Activated CD4-positive, alpha-beta T cell treated with anti-CD3 and anti-CD28 coated beads, Interleukin-2, amount 10 ng/mL, durations not matched to agents 24 days and 14 days (primary cell): ENCODE measurements around the gene ABR. TPM values are rescaled to one million over a fixed set of nuclear protein-coding genes. Genes with fewer than 3 reads are reported as not detected.
"Not testable (repeated sequence)": the region's sequence is repeated elsewhere in the genome, so short reads cannot be mapped to it uniquely, and the experiment has no call there.

Experiments used
- DNase-seq: peaks from one replicate; pipeline ENCODE4 v3.0.0; 2022
- H3K27ac Mint-ChIP-seq: one replicate; pipeline ENCODE4 v1.8.0; 2022; ENCODE audit warnings: mild to moderate bottlenecking, mixed read lengths
- H3K27me3 Mint-ChIP-seq: one replicate; pipeline ENCODE4 v1.8.0; 2022; ENCODE audit warnings: mixed read lengths
- H3K36me3 Mint-ChIP-seq: one replicate; pipeline ENCODE4 v1.8.0; 2022; ENCODE audit warnings: low read depth, mild to moderate bottlenecking, mixed read lengths
- H3K4me1 Mint-ChIP-seq: one replicate; pipeline ENCODE4 v1.8.0; 2021; ENCODE audit warnings: mixed read lengths
- H3K4me3 Mint-ChIP-seq: one replicate; pipeline ENCODE4 v1.8.0; 2022; ENCODE audit warnings: mild to moderate bottlenecking, moderate library complexity, mixed read lengths
- H3K9me3 Mint-ChIP-seq: one replicate; pipeline ENCODE4 v1.8.0; 2021; ENCODE audit warnings: mixed read lengths
- intact Hi-C: fragments of 100-400 bp; cut with micrococcal nuclease; formaldehyde crosslinking; loops from one replicate; pipeline ENCODE4 v1.15.1; 2023
- total RNA-seq: library from RNA; stranded (reverse); gene quantifications from 2 replicates; pipeline ENCODE4 v1.2.3, GENCODE V29; 2022

ABR gene
- total RNA-seq, 1 donor from 2014 or later: 58.9 TPM

GRCh38 chr17:1087381-1088241, 92.2 kb downstream of the ABR start:
- Mint-ChIP-seq H3K27ac (no peak overlapping the region), H3K4me1 (no peaks in the 10 kb centered on the region), H3K4me3 (no peak overlapping the region), H3K27me3 (no peaks in the 10 kb centered on the region), H3K9me3 (no peaks in the 10 kb centered on the region), H3K36me3 (peaks cover 28% of the 10 kb centered on the region)
- no peak for DNase-seq
- intact Hi-C loops: no loop called here

GRCh38 chr17:1083451-1084187, 96.2 kb downstream of the ABR start:
- Mint-ChIP-seq H3K27me3 (no peaks in the 10 kb centered on the region), H3K4me1 (no peaks in the 10 kb centered on the region), H3K36me3 (peaks cover 21% of the 10 kb centered on the region), H3K9me3 (no peaks in the 10 kb centered on the region), H3K4me3 (no peak overlapping the region), H3K27ac (no peak overlapping the region)
- intact Hi-C loops: no loop called here
- no peak for DNase-seq

GRCh38 chr17:1082579-1082978, 97.2 kb downstream of the ABR start:
- no peaks in the 10 kb centered on the region for H3K4me1 Mint-ChIP-seq
- H3K36me3 Mint-ChIP-seq: peaks cover 28% of the 10 kb centered on the region
- no peak for DNase-seq
- intact Hi-C loops: no loop called here
- H3K4me3 Mint-ChIP-seq: no peak overlapping the region
- no peaks in the 10 kb centered on the region for H3K9me3 Mint-ChIP-seq
- H3K27ac Mint-ChIP-seq: no peak overlapping the region
- no peaks in the 10 kb centered on the region for H3K27me3 Mint-ChIP-seq

GRCh38 chr17:1078831-1079561, 100.8 kb downstream of the ABR start:
- no peak for DNase-seq
- intact Hi-C loops: no loop called here
- H3K27me3 Mint-ChIP-seq: no peaks in the 10 kb centered on the region
- no peak overlapping the region for H3K27ac Mint-ChIP-seq
- no peaks in the 10 kb centered on the region for H3K9me3 Mint-ChIP-seq
- peaks cover 20% of the 10 kb centered on the region for H3K36me3 Mint-ChIP-seq
- no peaks in the 10 kb centered on the region for H3K4me1 Mint-ChIP-seq
- no peak overlapping the region for H3K4me3 Mint-ChIP-seq

- intact Hi-C loops: no loop called here
- Mint-ChIP-seq H3K27ac (no peak overlapping the region), H3K4me3 (no peak overlapping the region), H3K4me1 (no peaks in the 10 kb centered on the region), H3K36me3 (peaks cover 15% of the 10 kb centered on the region), H3K27me3 (no peaks in the 10 kb centered on the region), H3K9me3 (no peaks in the 10 kb centered on the region)
- no peak for DNase-seq
Measured at GRCh38 chr17:1077986-1078711, 101.6 kb downstream of the ABR start.

GRCh38 chr17:1077581-1077985, 102.2 kb downstream of the ABR start:
- H3K27ac Mint-ChIP-seq: no peak overlapping the region
- DNase-seq: no peak
- H3K27me3 Mint-ChIP-seq: no peaks in the 10 kb centered on the region
- intact Hi-C loops: no loop called here
- H3K4me3 Mint-ChIP-seq: no peak overlapping the region
- H3K9me3 Mint-ChIP-seq: no peaks in the 10 kb centered on the region
- H3K36me3 Mint-ChIP-seq: peaks cover 14% of the 10 kb centered on the region
- H3K4me1 Mint-ChIP-seq: no peaks in the 10 kb centered on the region

GRCh38 chr17:1076982-1077302, 102.8 kb downstream of the ABR start:
- H3K27me3 Mint-ChIP-seq: no peaks in the 10 kb centered on the region
- intact Hi-C loops: no loop called here
- H3K9me3 Mint-ChIP-seq: no peaks in the 10 kb centered on the region
- no peaks in the 10 kb centered on the region for H3K4me1 Mint-ChIP-seq
- no peak overlapping the region for H3K27ac Mint-ChIP-seq
- no peak for DNase-seq
- H3K4me3 Mint-ChIP-seq: no peak overlapping the region
- peaks cover 16% of the 10 kb centered on the region for H3K36me3 Mint-ChIP-seq

- Mint-ChIP-seq H3K27ac (no peak overlapping the region), H3K27me3 (no peaks in the 10 kb centered on the region), H3K36me3 (peaks cover 16% of the 10 kb centered on the region), H3K9me3 (no peaks in the 10 kb centered on the region), H3K4me3 (no peak overlapping the region), H3K4me1 (no peaks in the 10 kb centered on the region)
- no peak for DNase-seq
- intact Hi-C loops: no loop called here
Measured at GRCh38 chr17:1076299-1076981, 103.3 kb downstream of the ABR start.

GRCh38 chr17:1074886-1075605, 104.7 kb downstream of the ABR start:
- Mint-ChIP-seq H3K4me1 (no peaks in the 10 kb centered on the region), H3K27me3 (no peaks in the 10 kb centered on the region), H3K36me3 (peaks cover 17% of the 10 kb centered on the region), H3K9me3 (no peaks in the 10 kb centered on the region), H3K27ac (no peak overlapping the region), H3K4me3 (no peak overlapping the region)
- intact Hi-C loops: no loop called here
- no peak for DNase-seq

- H3K27me3 Mint-ChIP-seq, H3K4me1 Mint-ChIP-seq, H3K27ac Mint-ChIP-seq, H3K9me3 Mint-ChIP-seq, H3K4me3 Mint-ChIP-seq, DNase-seq, intact Hi-C loops: not testable (repeated sequence)
- peaks cover 20% of the 10 kb centered on the region for H3K36me3 Mint-ChIP-seq
Measured at GRCh38 chr17:1073963-1074625, 105.7 kb downstream of the ABR start.

- H3K27me3 Mint-ChIP-seq: no peaks in the 10 kb centered on the region
- H3K4me3 Mint-ChIP-seq: no peak overlapping the region
- H3K36me3 Mint-ChIP-seq: peaks cover 22% of the 10 kb centered on the region
- no peaks in the 10 kb centered on the region for H3K4me1 Mint-ChIP-seq
- no peak for DNase-seq
- H3K9me3 Mint-ChIP-seq: no peaks in the 10 kb centered on the region
- intact Hi-C loops: no loop called here
- H3K27ac Mint-ChIP-seq: no peak overlapping the region
Measured at GRCh38 chr17:1073241-1073962, 106.4 kb downstream of the ABR start.

- no peak for DNase-seq
- intact Hi-C loops: no loop called here
- peaks cover 26% of the 10 kb centered on the region for H3K36me3 Mint-ChIP-seq
- no peaks in the 10 kb centered on the region for H3K27me3 Mint-ChIP-seq
- no peak overlapping the region for H3K4me3 Mint-ChIP-seq
- no peaks in the 10 kb centered on the region for H3K4me1 Mint-ChIP-seq
- peaks cover 3% of the 10 kb centered on the region for H3K9me3 Mint-ChIP-seq
- H3K27ac Mint-ChIP-seq: no peak overlapping the region
Measured at GRCh38 chr17:1072551-1072961, 107.2 kb downstream of the ABR start.
